Endothelial cell of umbilical vein (primary cell): ENCODE results near the gene DERL2. TPM values are rescaled to one million over a fixed set of nuclear protein-coding genes. Genes with fewer than 3 reads are reported as not detected.

Source experiments
- BruUV-seq: library from RNA; stranded (reverse); fragments of 400-500 nt; replicated peaks from 2 replicates; lab custom pipeline; 2021; lab: Mats Ljungman, UMichigan
- CTCF ChIA-PET: fragments of 300-600, 350-600 bp; sonication (Branson Sonifier 250); formaldehyde crosslinking; loops from one replicate; lab custom pipeline; 2021; ENCODE audit warnings: antibody characterized with exemption, inconsistent platforms; lab: Charles Lee
- POLR2A ChIA-PET: fragments of 300-600, 350-600 bp; sonication (Branson Sonifier 250); formaldehyde crosslinking; loops from one replicate; lab custom pipeline; 2021; ENCODE audit warnings: antibody characterized with exemption, inconsistent platforms; lab: Charles Lee
- DNase-seq: peaks from one replicate; pipeline ENCODE4 v3.0.0-alpha.2; 2011; ENCODE audit warnings: low read depth, low spot score
- FAIRE-seq: peaks from 2 replicates; lab custom pipeline; 2011; peaks lifted over from hg19 to GRCh38; lab: Jason Lieb, UNC
- H2AFZ ChIP-seq: 2 replicates; pipeline ENCODE4 v1.6.0; 2012; ENCODE audit warnings: low read depth, low read length, control low read depth, inconsistent platforms
- H3K27ac ChIP-seq: 2 replicates; pipeline ENCODE4 v1.5.1; 2011; ENCODE audit warnings: low read depth, mild to moderate bottlenecking, control low read depth, low read length, moderate library complexity; ENCODE audit not compliant: insufficient read depth
- H3K27me3 ChIP-seq, 2 experiments: 2 replicates each; pipeline versions ENCODE4 v1.6.0 to v1.6.1; 2011; ENCODE audit warnings: low read length in 2 of 2, mixed read lengths in 1 of 2; ENCODE audit not compliant: control insufficient read depth in 2 of 2, insufficient read depth in 2 of 2
- H3K36me3 ChIP-seq, 2 experiments: 2 replicates in 1 of 2; 3 replicates in 1 of 2; pipeline ENCODE4 v1.5.1; 2011; ENCODE audit warnings: low read length in 2 of 2, mild to moderate bottlenecking in 1 of 2, moderate library complexity in 1 of 2; ENCODE audit not compliant: control insufficient read depth in 2 of 2, insufficient read depth in 2 of 2; ENCODE audit errors: extremely low read depth in 1 of 2
- H3K4me1 ChIP-seq: 3 replicates; pipeline ENCODE4 v1.5.1; 2011; ENCODE audit warnings: mild to moderate bottlenecking, low read length; ENCODE audit not compliant: control insufficient read depth, insufficient read depth; ENCODE audit errors: extremely low read depth
- H3K4me2 ChIP-seq: 2 replicates; pipeline ENCODE4 v1.6.1; 2011; ENCODE audit warnings: low read length, control low read depth, mixed read lengths; ENCODE audit not compliant: insufficient read depth
- H3K4me3 ChIP-seq, 3 experiments: fragments of 200-600 bp in 1 of 3; sonication (generic), shearing (Covaris generic) in 1 of 3; replicated peaks in 1 of 3; 2 replicates each; pipeline ENCODE4 v1.5.1; 2011 to 2016; ENCODE audit warnings: control low read depth in 3 of 3, low read length in 3 of 3, mild to moderate bottlenecking in 2 of 3, inconsistent platforms in 1 of 3, low read depth in 1 of 3, moderate library complexity in 1 of 3; ENCODE audit not compliant: insufficient read depth in 1 of 3
- H3K79me2 ChIP-seq: 2 replicates; pipeline ENCODE4 v1.6.0; 2012; ENCODE audit warnings: low read length, inconsistent platforms; ENCODE audit not compliant: control insufficient read depth, insufficient read depth
- H3K9ac ChIP-seq: replicated peaks from 2 replicates; pipeline ENCODE3; 2011; ENCODE audit warnings: low read length, control low read depth; ENCODE audit not compliant: insufficient read depth; ENCODE audit errors: extremely low read depth
- H3K9me1 ChIP-seq: replicated peaks from 3 replicates; pipeline ENCODE4 v1.6.0; 2011; ENCODE audit warnings: mild to moderate bottlenecking, low read length; ENCODE audit not compliant: control insufficient read depth, insufficient read depth; ENCODE audit errors: extremely low read depth
- H3K9me3 ChIP-seq: replicated peaks from 2 replicates; pipeline ENCODE4 v1.5.1; 2012; ENCODE audit warnings: low read length, inconsistent platforms; ENCODE audit not compliant: control insufficient read depth, insufficient read depth
- H4K20me1 ChIP-seq: replicated peaks from 2 replicates; pipeline ENCODE3; 2011; ENCODE audit warnings: mild to moderate bottlenecking, low read length; ENCODE audit not compliant: control insufficient read depth, insufficient read depth; ENCODE audit errors: extremely low read depth
- CTCF ChIP-seq, 2 donors: IDR thresholded peaks; 1 replicate in 1 of 2; 2 replicates in 1 of 2; pipeline ENCODE4 v1.5.1; 2011; ENCODE audit warnings: low read length in 2 of 2, mild to moderate bottlenecking in 2 of 2, moderate library complexity in 2 of 2, control low read depth in 1 of 2, inconsistent platforms in 1 of 2, low read depth in 1 of 2; ENCODE audit not compliant: insufficient read depth in 1 of 2; ENCODE audit errors: extremely low read depth in 1 of 2
- EZH2 ChIP-seq: IDR thresholded peaks from 2 replicates; pipeline ENCODE4 v1.6.1; 2012; ENCODE audit warnings: borderline replicate concordance, low read depth, mild to moderate bottlenecking, moderate library complexity, low read length, inconsistent platforms; ENCODE audit not compliant: severe bottlenecking
- FOS ChIP-seq: IDR thresholded peaks from 2 replicates; pipeline ENCODE4 v1.6.1; 2011; ENCODE audit warnings: mild to moderate bottlenecking, low read length, moderate library complexity, borderline replicate concordance; ENCODE audit not compliant: insufficient read depth
- GATA2 ChIP-seq: IDR thresholded peaks from 2 replicates; pipeline ENCODE4 v1.7.0; 2011; ENCODE audit warnings: low read depth, mild to moderate bottlenecking, moderate library complexity, mixed read lengths, low read length; ENCODE audit not compliant: insufficient read length, insufficient read depth
- JUN ChIP-seq: IDR thresholded peaks from 2 replicates; pipeline ENCODE4 v1.6.1; 2011; ENCODE audit warnings: borderline replicate concordance, low read depth; ENCODE audit not compliant: insufficient read length, insufficient read depth
- MAX ChIP-seq: IDR thresholded peaks from 2 replicates; pipeline ENCODE4 v1.6.1; 2011; ENCODE audit not compliant: insufficient read depth, insufficient read length
- MYC ChIP-seq: IDR thresholded peaks from one replicate; pipeline ENCODE4 v1.6.1; 2011; ENCODE audit warnings: mild to moderate bottlenecking, low read depth, low read length
- POLR2A ChIP-seq: IDR thresholded peaks from 2 replicates; pipeline ENCODE4 v1.6.1; 2012; ENCODE audit warnings: low read depth, mild to moderate bottlenecking, control low read depth, low read length
- POLR2AphosphoS5 ChIP-seq: IDR thresholded peaks from 2 replicates; pipeline ENCODE4 v1.6.1; 2012; ENCODE audit warnings: low read depth, mild to moderate bottlenecking, control low read depth, low read length, moderate library complexity; ENCODE audit not compliant: insufficient read depth
- dilution Hi-C: fragments of 300-500 bp; cut with MboI; formaldehyde crosslinking; loops from one replicate; pipeline ENCODE4 v1.15.0; 2019; ENCODE audit warnings: low sequenced_read_pairs; ENCODE audit not compliant: extremely low pct_ligation_motif_present
- intact Hi-C: fragments of 100-400 bp; cut with micrococcal nuclease; formaldehyde crosslinking; loops from one replicate; pipeline ENCODE4 v1.10.0; 2022
- polyA plus RNA-seq, 4 experiments: library from polyadenylated mRNA; depleted of rRNA in 3 of 4; stranded (reverse) in 3 of 4; unstranded in 1 of 4; fragments of >200 nt; gene quantifications; 2 replicates each; pipeline versions ENCODE4 v1.2.1 to v1.2.3, GENCODE V29; 2011 to 2012; ENCODE audit warnings: missing spikeins in 1 of 4
- total RNA-seq: library from RNA; stranded (reverse); gene quantifications from 2 replicates; pipeline ENCODE4 v1.2.3, GENCODE V29; 2021

Gene DERL2
- total and polyA plus RNA-seq, 2 donors (not counting 3 experiments of a cell fraction or from before 2014, with no cell fraction given): 84.5 to 117 TPM

- Histone ChIP-seq H4K20me1 (no peaks in the 10 kb centered on the region), H3K9me3 (no peaks in the 10 kb centered on the region), H3K36me3 (peaks cover 11 to 53% of the 10 kb centered on the region in 2 experiments), H3K9me1 (no peaks in the 10 kb centered on the region), H3K27me3 (no peaks in the 10 kb centered on the region), H3K4me2 (no peak overlapping the region), H3K4me1 (peaks cover 9% of the 10 kb centered on the region), H3K79me2 (no peaks in the 10 kb centered on the region), H2AFZ (no peak overlapping the region), H3K9ac (no peak overlapping the region), H3K27ac (peak overlapping the region; percentile 16), H3K4me3 (no peak overlapping the region)
- CTCF ChIA-PET: no interaction called here
- DNase-seq (peak; percentile 35), FAIRE-seq (peak; percentile 58)
- intact Hi-C loops (no loop called here), dilution Hi-C loops (no loop called here)
- no peak for TF ChIP-seq CTCF (IDR thresholded peaks at IDR 0.05; ENCODE audit: extremely low read depth in 1 of 2, insufficient read depth in 1 of 2, low read depth in 1 of 2, low read length in 2 of 2)
- TF ChIP-seq POLR2AphosphoS5: no peak
- no peak for TF ChIP-seq MYC
- TF ChIP-seq POLR2A: no peak
- no peak for TF ChIP-seq GATA2
- no peak for TF ChIP-seq EZH2
- TF ChIP-seq FOS: no peak
- TF ChIP-seq JUN: no peak
- TF ChIP-seq MAX: no peak
- POLR2A ChIA-PET: interaction anchor here (0.6 kb wide), 1 partner anchor 34 kb away, joined by 9 read pairs; no protein-coding TSS in a partner anchor
- no TSS peak for BruUV-seq
Observed at GRCh38 chr17:5533486-5534315, 47.7 kb upstream of the DERL2 start.
